ENCODE results near the gene CALML4.
A peak's percentile ranks its signal among the peaks of the same experiment; 100 is the strongest.

Gene CALML4

DNA sequence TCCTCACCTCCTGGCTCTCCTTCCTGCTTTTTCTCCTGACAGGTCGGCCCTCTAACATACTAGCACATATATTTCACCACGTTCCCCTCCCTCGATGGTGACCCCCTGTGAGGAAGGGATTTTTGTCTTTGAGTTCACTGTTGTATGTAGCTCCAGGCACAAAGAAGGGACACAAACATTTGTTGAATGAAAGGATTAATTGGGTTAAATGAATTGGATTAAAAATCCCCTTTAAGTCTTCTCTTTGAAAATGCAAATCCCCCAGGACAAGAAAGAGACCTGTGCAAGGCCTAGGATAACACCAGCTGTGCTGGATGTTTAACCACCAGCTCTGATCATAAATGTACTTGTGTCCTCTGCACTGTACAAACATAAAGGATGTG is 3.3 kb downstream of the CALML4 start:
- no peak overlapping the region for H3K4me3 ChIP-seq
- TF ChIP-seq Cebpa-rat (IDR thresholded peaks at IDR 0.05), result no peak
- peak overlapping the region; percentile 90 for H3K4me2 ChIP-seq
- H3K27me3 ChIP-seq, result no peaks in the 10 kb centered on the region
- no peaks in the 10 kb centered on the region for H3K9me3 ChIP-seq
- peak overlapping the region; percentile 46 for H3K9ac ChIP-seq
- H3K27ac ChIP-seq, result peak overlapping the region; percentile 65
- peaks cover 23% of the 10 kb centered on the region for H3K36me3 ChIP-seq
- H3K4me1 ChIP-seq, result peaks cover 79% of the 10 kb centered on the region
- H4K20me1 ChIP-seq, result peaks cover 38% of the 10 kb centered on the region

DNA sequence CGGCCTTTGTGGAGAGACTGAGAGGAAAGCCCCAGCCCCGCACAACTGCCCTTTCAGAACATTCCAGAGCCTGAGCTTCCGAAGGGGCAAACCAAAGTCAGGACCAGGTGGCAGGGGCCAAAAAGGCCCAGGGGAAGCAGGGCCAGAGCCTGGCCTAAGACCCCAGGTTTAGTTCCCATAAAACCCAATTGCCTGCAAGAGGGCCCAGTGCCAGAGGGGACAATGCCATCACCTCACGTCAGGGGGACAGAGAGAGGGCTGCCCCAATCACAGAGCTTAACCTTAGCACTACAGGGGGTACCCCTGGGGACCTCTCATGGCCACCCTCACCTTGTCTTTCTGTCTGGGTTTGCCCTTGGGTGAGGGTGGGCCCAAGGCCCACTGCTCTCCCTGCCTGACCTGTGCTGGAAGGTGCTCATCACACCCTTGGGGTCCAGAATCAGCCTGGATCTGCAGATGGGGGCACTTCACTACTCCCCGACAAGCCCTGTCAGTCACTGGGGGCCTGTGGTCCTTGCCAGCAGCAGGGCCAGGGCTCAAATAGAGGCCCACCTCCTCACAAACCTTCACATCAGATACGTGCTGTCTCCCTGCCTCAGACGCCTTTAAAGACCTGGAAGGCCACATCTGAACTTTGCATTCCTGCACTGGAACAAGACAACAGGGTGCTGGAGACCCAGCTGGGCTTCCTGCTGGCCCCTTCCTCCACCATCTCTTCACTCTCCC is 3.8 kb downstream of the CALML4 start:
- Histone ChIP-seq H3K36me3 (peaks cover 28% of the 10 kb centered on the region), H3K4me1 (peaks cover 73% of the 10 kb centered on the region), H3K27ac (peak overlapping the region; percentile 65)

DNA sequence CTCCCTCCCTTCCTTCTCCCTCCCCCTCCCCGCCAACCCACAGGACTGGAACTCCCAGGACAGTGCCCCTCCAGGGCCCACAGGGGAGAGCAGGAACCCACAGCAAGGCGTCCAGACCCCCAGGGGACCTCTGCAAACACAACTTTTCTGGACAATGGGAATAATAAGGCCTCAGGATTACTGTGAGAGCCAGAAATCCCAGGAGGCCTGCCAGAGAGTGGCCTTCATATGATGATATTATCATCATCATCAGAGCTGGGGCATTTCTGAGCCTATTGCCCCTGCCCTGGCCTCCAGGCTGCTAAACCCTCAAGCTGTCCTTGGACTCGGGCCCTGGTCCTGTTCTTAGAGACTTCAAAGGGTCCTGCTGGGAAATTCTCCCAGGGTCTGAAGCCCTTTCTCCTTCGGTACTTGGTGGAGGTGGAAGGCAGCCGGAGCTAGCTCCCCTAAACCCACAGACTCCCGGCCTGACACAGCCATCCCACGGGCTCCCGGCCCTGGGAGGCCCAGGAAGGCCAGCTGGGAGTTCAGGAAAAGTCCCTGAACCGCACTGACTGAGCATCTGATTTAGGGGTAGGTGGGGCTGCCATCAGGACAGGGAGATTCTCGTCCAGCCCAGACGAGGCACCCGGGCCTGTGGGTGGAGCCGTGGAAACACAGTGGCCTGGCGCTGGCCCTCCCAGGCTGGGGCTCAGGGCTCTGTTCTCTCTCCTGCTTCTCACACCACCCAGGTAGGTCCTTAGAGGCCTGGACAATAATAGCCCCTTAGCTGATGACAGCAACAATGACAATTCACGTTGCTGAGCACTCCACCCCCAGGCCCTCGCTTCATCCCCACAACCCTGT is 4.9 kb downstream of the CALML4 start:
- no peaks in the 10 kb centered on the region for H3K9me3 ChIP-seq
- 0 out of 2 replicates have a peak overlapping the region, but pooled peaks have one; percentile 12 for H3K9ac ChIP-seq
- H3K4me2 ChIP-seq, result peak overlapping the region; percentile 90
- peak overlapping the region; percentile 65 for H3K27ac ChIP-seq
- peaks cover 63% of the 10 kb centered on the region for H3K4me1 ChIP-seq
- peaks cover 38% of the 10 kb centered on the region for H4K20me1 ChIP-seq
- H3K4me3 ChIP-seq, result no peak overlapping the region
- no peaks in the 10 kb centered on the region for H3K27me3 ChIP-seq
- TF ChIP-seq Cebpa-rat (IDR thresholded peaks at IDR 0.05), result no peak
- peaks cover 37% of the 10 kb centered on the region for H3K36me3 ChIP-seq

More for the DNA sequence above, 3.8 kb downstream of the CALML4 start:
- Histone ChIP-seq H3K4me3 (no peak overlapping the region), H3K9ac (peak overlapping the region; percentile 46), H3K9me3 (no peaks in the 10 kb centered on the region), H3K4me2 (peak overlapping the region; percentile 90), H4K20me1 (peaks cover 38% of the 10 kb centered on the region), H3K27me3 (no peaks in the 10 kb centered on the region)
- TF ChIP-seq Cebpa-rat (IDR thresholded peaks at IDR 0.05), result no peak

DNA sequence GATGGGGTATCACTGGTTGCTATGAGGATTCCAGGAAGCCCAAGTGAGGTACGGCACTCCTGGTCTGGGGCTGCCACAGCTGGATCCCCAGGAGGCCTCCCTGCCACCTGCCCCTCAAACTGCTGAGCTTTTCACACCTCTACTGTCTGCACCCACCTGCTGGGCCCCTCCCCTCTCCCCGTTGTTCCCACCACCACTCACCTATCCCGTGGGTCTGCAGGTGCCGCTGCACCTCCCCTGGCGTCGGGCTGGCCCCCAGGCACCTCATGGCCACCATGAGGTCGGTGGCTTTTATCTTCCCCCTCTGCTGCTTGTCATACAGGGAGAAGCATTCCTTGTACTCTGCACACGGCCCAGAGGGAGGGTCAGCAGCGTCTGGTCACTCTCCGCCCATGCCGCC is 5.8 kb downstream of the CALML4 start:
- Histone ChIP-seq H3K9me3 (no peaks in the 10 kb centered on the region), H3K9ac (no peak overlapping the region), H3K36me3 (peaks cover 44% of the 10 kb centered on the region)

DNA sequence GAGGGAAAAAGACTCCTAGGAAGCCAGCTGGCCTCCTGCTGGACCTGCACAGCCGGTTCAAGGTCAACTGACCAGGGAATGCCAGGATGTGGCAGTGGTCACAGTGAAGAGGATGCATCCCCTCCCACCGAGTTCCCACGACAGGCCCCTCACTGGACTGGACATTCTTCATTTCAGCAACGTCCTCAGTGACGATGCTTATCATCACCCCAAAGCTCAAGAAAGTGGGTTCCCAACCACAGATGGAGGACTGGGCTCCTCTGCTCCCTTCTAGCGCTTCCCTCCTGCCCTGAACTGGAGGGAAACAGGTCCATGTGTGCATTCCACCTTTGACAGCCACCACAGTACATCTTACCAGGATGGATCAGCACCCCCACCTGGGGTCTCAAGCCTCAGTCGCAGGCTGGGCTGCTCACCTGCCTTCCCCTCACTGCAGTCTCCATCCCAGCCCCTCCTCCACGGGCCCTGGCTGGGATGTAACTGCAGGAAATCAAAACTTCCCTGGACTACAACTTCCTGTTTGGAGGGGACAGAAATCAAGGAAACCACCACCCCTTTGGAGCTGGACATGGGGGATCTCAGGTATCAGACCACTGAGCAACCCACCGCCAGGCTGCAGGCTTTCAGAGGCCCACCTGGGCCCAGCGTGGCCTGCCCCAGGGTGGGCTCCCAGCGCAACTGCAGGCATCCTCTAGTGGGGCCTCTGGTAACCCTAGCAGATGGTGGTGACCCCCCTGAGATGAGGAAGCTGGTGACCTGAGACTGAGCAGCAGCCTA is 7.3 kb downstream of the CALML4 start:
- Histone ChIP-seq H3K36me3 (peaks cover 58% of the 10 kb centered on the region), H3K4me3 (no peak overlapping the region), H4K20me1 (peaks cover 41% of the 10 kb centered on the region)

More for the DNA sequence above, 5.8 kb downstream of the CALML4 start:
- H3K27me3 ChIP-seq, result no peaks in the 10 kb centered on the region
- H3K4me3 ChIP-seq, result no peak overlapping the region
- no peak for TF ChIP-seq Cebpa-rat (IDR thresholded peaks at IDR 0.05)
- H3K4me2 ChIP-seq, result peak overlapping the region; percentile 6; the same call in 1 of the 2 replicates
- H3K4me1 ChIP-seq, result peaks cover 54% of the 10 kb centered on the region
- peak overlapping the region; percentile 36 for H3K27ac ChIP-seq
- H4K20me1 ChIP-seq, result peaks cover 38% of the 10 kb centered on the region

DNA sequence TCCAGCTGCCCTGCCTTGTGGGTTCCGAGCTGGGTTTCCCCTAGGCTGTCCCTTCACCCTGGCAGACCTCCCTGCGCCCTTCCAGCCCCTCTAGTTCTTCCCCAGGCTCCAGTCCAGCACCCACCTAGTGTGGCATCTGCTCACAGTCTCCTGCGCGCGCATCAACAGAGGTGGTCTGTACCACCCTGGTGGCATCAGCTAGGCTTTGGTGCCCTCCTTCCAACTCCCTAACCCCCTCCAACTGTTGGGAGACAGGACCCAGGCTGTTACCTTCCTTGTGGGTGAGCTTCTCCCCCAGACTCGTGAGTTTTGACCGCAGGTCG is 8.0 kb downstream of the CALML4 start:
- peaks cover 65% of the 10 kb centered on the region for H3K36me3 ChIP-seq
- TF ChIP-seq Cebpa-rat (IDR thresholded peaks at IDR 0.05), result no peak
- 0 out of 2 replicates have a peak overlapping the region, but pooled peaks have one; percentile 10 for H3K27ac ChIP-seq

More for the DNA sequence above, 7.3 kb downstream of the CALML4 start:
- Histone ChIP-seq H3K9ac (no peak overlapping the region), H3K27ac (no peak overlapping the region), H3K27me3 (no peaks in the 10 kb centered on the region), H3K4me1 (peaks cover 39% of the 10 kb centered on the region), H3K9me3 (no peaks in the 10 kb centered on the region), H3K4me2 (no peak overlapping the region)
- TF ChIP-seq Cebpa-rat (IDR thresholded peaks at IDR 0.05), result no peak

DNA sequence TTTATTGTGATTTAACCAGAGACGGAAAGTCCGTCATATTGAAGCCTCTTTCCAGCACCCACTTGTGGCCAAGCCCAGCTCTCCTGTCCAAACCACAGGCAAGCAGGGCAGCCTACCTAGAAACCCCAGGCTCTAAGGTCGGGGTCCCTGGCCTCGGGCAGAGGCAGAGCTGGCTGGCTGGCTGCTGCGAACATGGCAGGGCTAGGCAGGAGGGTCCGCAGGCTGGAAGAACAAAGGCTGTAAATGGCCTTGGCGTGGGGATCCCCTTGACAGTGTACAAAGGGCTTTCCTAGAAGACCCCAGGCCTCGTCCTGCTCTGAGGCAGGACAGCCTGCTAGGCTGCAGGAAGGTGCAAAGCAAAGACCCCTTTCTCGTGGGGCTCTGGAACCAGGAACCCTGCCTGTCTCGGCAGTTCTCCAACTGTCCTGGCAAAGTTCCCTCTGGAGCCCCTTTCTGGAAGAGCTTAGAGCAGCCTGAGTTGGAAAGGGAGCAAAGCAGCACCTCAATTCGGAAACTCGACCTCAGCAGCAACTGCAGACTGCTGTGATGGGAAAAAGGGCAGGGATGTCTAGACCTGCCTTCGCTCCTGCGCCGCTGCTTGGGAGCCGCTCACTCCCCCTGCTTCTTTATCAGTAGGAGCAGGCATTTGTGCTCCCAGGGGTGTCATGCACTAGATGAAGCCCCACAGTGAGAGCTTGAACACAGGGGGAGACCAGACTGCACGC is 8.5 kb downstream of the CALML4 start:
- no peak overlapping the region for H3K4me2 ChIP-seq
- no peak overlapping the region for H3K9ac ChIP-seq
- H3K4me3 ChIP-seq, result no peak overlapping the region
- no peaks in the 10 kb centered on the region for H3K9me3 ChIP-seq
- peak overlapping the region; percentile 10; the same call in 1 of the 2 replicates for H3K27ac ChIP-seq
- H3K36me3 ChIP-seq, result peaks cover 70% of the 10 kb centered on the region
- peaks cover 26% of the 10 kb centered on the region for H3K4me1 ChIP-seq
- H4K20me1 ChIP-seq, result peaks cover 43% of the 10 kb centered on the region
- no peaks in the 10 kb centered on the region for H3K27me3 ChIP-seq
- TF ChIP-seq Cebpa-rat (IDR thresholded peaks at IDR 0.05), result no peak

More for the DNA sequence above, 8.0 kb downstream of the CALML4 start:
- Histone ChIP-seq H3K4me2 (no peak overlapping the region), H3K27me3 (no peaks in the 10 kb centered on the region), H3K4me3 (no peak overlapping the region), H3K4me1 (peaks cover 32% of the 10 kb centered on the region), H3K9ac (no peak overlapping the region; the same call in 1 of the 2 replicates), H3K9me3 (no peaks in the 10 kb centered on the region), H4K20me1 (peaks cover 43% of the 10 kb centered on the region)

DNA sequence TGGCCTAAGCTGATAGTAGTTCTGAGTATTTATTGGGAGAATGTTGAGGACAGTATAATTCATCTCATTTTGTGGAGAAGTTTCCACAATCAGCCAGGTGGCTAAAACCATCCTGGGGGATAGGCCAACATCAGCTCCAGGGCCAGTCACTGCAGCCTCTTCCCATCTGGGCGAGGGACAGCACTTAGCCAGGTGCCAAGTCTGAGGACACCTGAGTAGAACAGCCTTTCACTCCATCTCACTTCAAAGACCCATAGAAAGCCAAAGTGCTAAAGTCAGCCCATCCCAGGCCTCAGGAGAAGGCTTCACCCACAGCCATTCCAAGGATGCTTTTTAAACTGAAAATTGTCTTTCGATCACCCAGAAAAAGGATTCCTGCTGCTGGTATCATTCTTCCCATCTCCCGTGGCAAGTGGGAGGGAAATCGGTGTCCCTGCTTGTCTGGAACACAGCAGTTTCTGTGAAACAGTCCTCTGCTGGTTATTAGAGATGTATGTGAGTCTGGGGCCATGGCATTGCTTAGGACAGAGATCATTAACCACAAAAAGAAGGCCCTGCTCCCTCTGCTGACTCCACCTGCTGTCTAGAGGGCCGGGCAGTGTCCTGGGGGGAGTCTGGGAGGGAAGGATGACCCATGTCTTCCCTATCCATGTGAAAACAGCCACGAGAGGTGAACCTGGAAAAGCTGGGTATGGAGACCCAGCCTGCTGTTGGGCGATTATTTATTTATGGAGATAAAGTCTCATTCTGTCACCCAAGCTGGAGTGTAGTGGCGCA is 9.6 kb downstream of the CALML4 start:
- peaks cover 34% of the 10 kb centered on the region for H4K20me1 ChIP-seq
- H3K36me3 ChIP-seq, result peaks cover 79% of the 10 kb centered on the region
- H3K9me3 ChIP-seq, result no peaks in the 10 kb centered on the region
- no peak overlapping the region for H3K4me3 ChIP-seq
- 0 out of 2 replicates have a peak overlapping the region, but pooled peaks have one; percentile 10 for H3K27ac ChIP-seq
- no peak for TF ChIP-seq Cebpa-rat (IDR thresholded peaks at IDR 0.05)
- peaks cover 15% of the 10 kb centered on the region for H3K4me1 ChIP-seq
- no peak overlapping the region for H3K9ac ChIP-seq
- H3K4me2 ChIP-seq, result no peak overlapping the region
- H3K27me3 ChIP-seq, result no peaks in the 10 kb centered on the region
